ENCODE results near the gene SF3B1. TPM values are rescaled to one million over a fixed set of nuclear protein-coding genes. Genes with fewer than 3 reads are reported as not detected.
A peak's percentile ranks its signal among the peaks of the same experiment; 100 is the strongest.

The SF3B1 gene
- total and polyA plus RNA-seq, 2 donors (not counting 1 experiment from before 2014, with no cell fraction given): 524 to 722 TPM

DNA sequence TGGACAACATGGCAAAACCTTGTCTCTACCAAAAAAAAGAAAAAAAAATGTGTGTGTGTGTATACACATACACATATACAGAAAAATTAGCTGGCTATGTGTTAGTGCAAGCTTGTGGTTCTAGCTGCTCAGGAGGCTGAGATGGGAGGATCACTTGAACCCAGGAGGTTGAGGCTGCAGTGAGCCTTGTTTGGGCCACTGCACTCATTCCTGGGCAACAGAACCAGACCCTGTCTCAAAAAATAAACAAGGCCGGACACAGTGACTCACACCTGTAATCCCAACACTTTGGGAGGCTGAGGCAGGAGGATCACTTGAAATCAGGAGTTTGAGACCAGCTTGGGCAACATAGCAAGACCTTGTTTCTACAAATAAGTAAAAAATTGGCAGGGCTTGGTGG, 20.6 kb upstream of the SF3B1 start:
- no peak overlapping the region for H3K27ac ChIP-seq (ENCODE audit: low read length in 2 of 2)
- Mint-ChIP-seq H3K9me3 (ENCODE audit: insufficient read depth) (no peaks in the 10 kb centered on the region), H3K4me3 (peak overlapping the region; percentile 26), H3K4me1 (peaks cover 47% of the 10 kb centered on the region), H3K27ac (no peak overlapping the region), H3K27me3 (no peaks in the 10 kb centered on the region)
- peaks cover 0 to 3% (median 0%) of the 10 kb centered on the region in 3 donors for H3K9me3 ChIP-seq (ENCODE audit: control extremely low read depth in 1 of 3, control insufficient read depth in 2 of 3, insufficient read depth in 1 of 3, low read length in 2 of 3)
- intact Hi-C loops (cut with micrococcal nuclease): no loop called here
- H3K36me3 ChIP-seq (replicated peaks in 1 of 2; ENCODE audit: control extremely low read depth in 1 of 2, control insufficient read depth in 1 of 2, extremely low read depth in 1 of 2, insufficient read depth in 2 of 2, low read length in 1 of 2): peaks cover 0 to 13% of the 10 kb centered on the region in 2 experiments
- peaks cover 17 to 19% of the 10 kb centered on the region in 2 donors for H3K4me1 ChIP-seq (ENCODE audit: control insufficient read depth in 2 of 2, insufficient read depth in 2 of 2, low read length in 2 of 2)
- ChIA-PET POLR2A (interaction anchor here (0.6 to 1.0 kb wide), 2 partner anchors 21 to 33 kb away, joined by 3 to 5 read pairs; partner anchors contain the start of gene SF3B1), CTCF (interaction anchor here (0.6 kb wide), 1 partner anchor 48 kb away, joined by 3 read pairs; no protein-coding TSS in a partner anchor)
- H2AFZ ChIP-seq (ENCODE audit: insufficient read depth, low read depth, low read length, poor library complexity, severe bottlenecking): no peak overlapping the region
- ATAC-seq (ENCODE audit: low read depth) (no peak), DNase-seq (no peak)
- WGBS (ENCODE audit: insufficient coverage): no CpG with 5 or more reads among the region's 1 CpG
- TF ChIP-seq EZH2 (IDR thresholded peaks at IDR 0.05; ENCODE audit: borderline replicate concordance, insufficient read depth, low read depth, low read length, poor library complexity, severe bottlenecking) (no peak), CTCF (IDR thresholded peaks at IDR 0.05) (no peak)
- H4K20me1 ChIP-seq (ENCODE audit: control insufficient read depth, insufficient read depth, low read length, poor library complexity, severe bottlenecking): peaks cover 31% of the 10 kb centered on the region
- H3K9ac ChIP-seq (ENCODE audit: low read length): no peak overlapping the region
- H3K79me2 ChIP-seq (ENCODE audit: control insufficient read depth, insufficient read depth, low read length): peaks cover 67% of the 10 kb centered on the region
- H3K27me3 ChIP-seq (replicated peaks in 1 of 4; ENCODE audit: control extremely low read depth in 1 of 4, control insufficient read depth in 3 of 4, insufficient read depth in 4 of 4, low read length in 3 of 4): no peaks in the 10 kb centered on the region
- peak overlapping the region; percentile 79 for H3K4me2 ChIP-seq (replicated peaks; ENCODE audit: low read depth, low read length, poor library complexity, severe bottlenecking)
- no peak overlapping the region for H3K4me3 ChIP-seq (ENCODE audit: control extremely low read depth in 1 of 5, extremely low read depth in 1 of 5, insufficient read depth in 1 of 5, low read depth in 2 of 5, low read length in 4 of 5)

- Histone ChIP-seq H3K79me2 (ENCODE audit: control insufficient read depth, insufficient read depth, low read length) (peaks cover 62% of the 10 kb centered on the region), H3K9me3 (ENCODE audit: control extremely low read depth in 1 of 3, control insufficient read depth in 2 of 3, insufficient read depth in 1 of 3, low read length in 2 of 3) (peaks cover 0 to 3% (median 0%) of the 10 kb centered on the region in 3 donors), H3K9ac (ENCODE audit: low read length) (peak overlapping the region; percentile 90), H3K4me3 (ENCODE audit: control extremely low read depth in 1 of 5, extremely low read depth in 1 of 5, insufficient read depth in 1 of 5, low read depth in 2 of 5, low read length in 4 of 5) (peak overlapping the region in 2 of 5 experiments; percentile 82 to 89), H3K4me2 (replicated peaks; ENCODE audit: low read depth, low read length, poor library complexity, severe bottlenecking) (peak overlapping the region; percentile 79), H3K4me1 (ENCODE audit: control insufficient read depth in 2 of 2, insufficient read depth in 2 of 2, low read length in 2 of 2) (peaks cover 17 to 19% of the 10 kb centered on the region in 2 donors), H3K36me3 (replicated peaks in 1 of 2; ENCODE audit: control extremely low read depth in 1 of 2, control insufficient read depth in 1 of 2, extremely low read depth in 1 of 2, insufficient read depth in 2 of 2, low read length in 1 of 2) (peaks cover 0 to 7% of the 10 kb centered on the region in 2 experiments), H3K27me3 (replicated peaks in 1 of 4; ENCODE audit: control extremely low read depth in 1 of 4, control insufficient read depth in 3 of 4, insufficient read depth in 4 of 4, low read length in 3 of 4) (no peaks in the 10 kb centered on the region), H3K27ac (ENCODE audit: low read length in 2 of 2) (no peak overlapping the region), H2AFZ (ENCODE audit: insufficient read depth, low read depth, low read length, poor library complexity, severe bottlenecking) (no peak overlapping the region), H4K20me1 (ENCODE audit: control insufficient read depth, insufficient read depth, low read length, poor library complexity, severe bottlenecking) (peaks cover 26% of the 10 kb centered on the region)
- intact Hi-C loops (cut with micrococcal nuclease): no loop called here
- Mint-ChIP-seq H3K27ac (no peak overlapping the region), H3K27me3 (no peaks in the 10 kb centered on the region), H3K4me1 (peaks cover 47% of the 10 kb centered on the region), H3K4me3 (peak overlapping the region; percentile 99), H3K9me3 (ENCODE audit: insufficient read depth) (no peaks in the 10 kb centered on the region)
- ChIA-PET POLR2A (interaction anchor here (0.6 to 1.0 kb wide), 2 partner anchors 20 to 32 kb away, joined by 3 to 5 read pairs; partner anchors contain the start of gene SF3B1), CTCF (no interaction called here)
- no peak for TF ChIP-seq EZH2 (IDR thresholded peaks at IDR 0.05; ENCODE audit: borderline replicate concordance, insufficient read depth, low read depth, low read length, poor library complexity, severe bottlenecking)
- no peak for TF ChIP-seq CTCF (IDR thresholded peaks at IDR 0.05)
- no peak for ATAC-seq (ENCODE audit: low read depth)
- WGBS (ENCODE audit: insufficient coverage): 91% methylated on average over 2 of the region's 2 CpGs
- no peak for DNase-seq
These were observed 20.1 kb upstream of the SF3B1 start for GRCh38 chr2:197454923-197455322.
